Hematopoietic multipotent progenitor cell treated with erythropoietin and hydrocortisone succinate and interleukin-3 and kit ligand, for 15 days (in vitro differentiated cells): ENCODE data around the gene CCDC137.

ENCODE experiments used
- DNase-seq: peaks from one replicate; pipeline ENCODE4 v3.0.0-alpha.2; 2015; ENCODE audit warnings: low spot score

The CCDC137 gene

DNA sequence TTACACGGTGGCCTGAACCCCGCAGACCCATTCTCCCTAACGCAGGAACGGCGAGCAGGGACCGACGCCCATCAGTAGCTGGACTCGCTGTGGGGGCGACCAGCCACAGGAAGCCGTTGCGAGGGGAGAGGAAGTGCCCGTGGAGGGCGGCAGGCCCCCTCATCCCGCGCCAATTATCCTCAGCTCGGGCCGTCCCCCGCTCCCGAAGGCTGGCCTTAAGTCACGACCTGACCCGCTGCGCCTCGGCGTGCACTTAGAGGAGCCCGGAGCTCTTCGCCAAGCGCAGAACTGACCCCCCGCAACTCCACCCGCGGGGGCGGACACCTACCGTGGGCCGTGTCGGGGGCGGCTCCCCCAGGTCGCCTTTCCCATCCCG lies 16.7 kb downstream of the CCDC137 start:
- DNase-seq, result no peak

DNA sequence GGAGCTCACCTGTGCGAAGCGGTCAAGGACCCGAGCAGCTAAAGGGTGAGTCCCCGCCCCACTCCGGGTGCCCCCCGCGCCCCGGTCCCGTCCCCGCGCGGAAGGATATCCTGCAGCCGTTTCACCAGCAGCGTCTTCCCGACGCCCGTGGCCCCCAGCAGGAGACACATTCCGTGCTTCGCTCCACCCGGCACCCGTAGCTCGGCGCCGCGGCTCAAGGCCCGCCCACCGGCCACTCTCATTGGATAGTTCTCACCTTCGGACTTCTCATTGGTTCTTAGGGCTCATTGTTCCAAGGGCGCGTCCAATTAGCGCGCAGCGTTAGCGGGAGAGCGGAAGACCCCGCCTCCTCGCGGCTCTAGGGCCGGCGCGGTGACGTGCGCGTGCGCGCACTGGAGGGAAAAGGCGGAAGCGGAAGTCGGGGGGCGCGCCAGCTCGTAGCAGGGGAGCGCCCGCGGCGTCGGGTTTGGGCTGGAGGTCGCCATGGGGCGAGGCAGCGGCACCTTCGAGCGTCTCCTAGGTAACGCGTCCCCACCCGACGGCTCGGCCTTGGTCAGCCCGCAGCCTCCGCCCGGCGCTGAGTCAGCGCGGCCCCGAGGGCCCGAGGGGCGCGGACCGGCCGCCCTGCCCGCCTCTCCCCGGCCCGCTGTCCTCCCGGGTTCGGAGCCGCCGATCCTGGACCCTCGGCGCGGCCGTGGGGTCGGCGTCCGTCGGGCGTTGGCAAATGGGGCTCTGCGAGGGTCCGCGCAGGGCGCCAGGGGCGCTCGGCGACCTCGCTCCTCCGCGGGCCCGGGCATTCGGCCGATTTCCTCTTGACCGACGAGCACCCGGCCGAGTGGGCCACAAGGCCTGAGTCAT lies 17.3 kb downstream of the CCDC137 start, which contains the start of the genes ARL16 and HGS:
ARL16 (minus strand) TSS at position 214 of the 858 bp plus-strand sequence; CDS start at position 170, 44 bp downstream.
HGS (plus strand) TSS at position 428 of the 858 bp plus-strand sequence; CDS start at position 484, 56 bp downstream.
- DNase-seq, result peak; percentile 99

DNA sequence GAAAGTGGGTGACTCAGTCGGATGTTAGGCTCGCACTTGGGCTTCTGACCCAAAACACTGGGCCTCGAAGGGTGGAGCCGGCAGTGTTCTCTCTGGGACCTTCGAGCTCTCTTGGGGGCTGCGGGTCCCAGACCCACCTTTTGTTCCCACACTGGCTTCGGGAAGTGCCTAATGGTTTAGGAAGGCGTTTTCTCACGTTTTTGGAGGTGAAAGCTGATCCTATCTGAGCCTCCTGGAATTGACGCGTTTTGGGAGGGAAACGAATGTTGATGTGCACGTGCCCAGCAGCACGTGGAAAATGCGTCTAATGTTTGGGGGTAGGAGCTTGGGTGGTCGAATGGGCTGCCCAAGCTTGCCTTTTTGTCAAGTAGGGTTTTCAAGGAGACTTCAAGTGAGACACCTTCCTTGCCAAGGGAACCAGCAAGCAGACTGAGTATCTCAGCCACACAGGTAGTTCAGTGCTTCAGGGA lies 17.9 kb downstream of the CCDC137 start:
- peak; percentile 51 for DNase-seq

DNA sequence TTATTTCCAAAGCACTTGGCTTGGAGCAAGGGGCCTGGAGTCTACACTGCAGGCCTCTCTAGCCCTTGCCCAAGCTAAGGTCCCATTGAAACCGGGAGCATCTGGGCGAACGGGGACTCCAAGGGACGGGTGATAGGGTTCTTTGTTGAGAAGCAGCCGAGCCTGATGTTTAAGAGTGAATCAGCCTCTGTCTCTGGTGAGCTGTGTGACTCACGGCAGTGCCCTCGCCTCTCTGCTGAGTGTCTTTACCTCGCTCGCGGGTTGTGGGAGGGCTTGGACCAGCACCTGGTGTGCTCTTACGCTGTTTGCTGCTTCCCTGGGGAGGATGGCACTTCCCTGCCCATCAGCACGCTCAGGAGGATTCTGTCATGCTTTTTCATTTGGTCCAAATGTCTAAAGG lies 18.6 kb downstream of the CCDC137 start:
- no peak for DNase-seq

DNA sequence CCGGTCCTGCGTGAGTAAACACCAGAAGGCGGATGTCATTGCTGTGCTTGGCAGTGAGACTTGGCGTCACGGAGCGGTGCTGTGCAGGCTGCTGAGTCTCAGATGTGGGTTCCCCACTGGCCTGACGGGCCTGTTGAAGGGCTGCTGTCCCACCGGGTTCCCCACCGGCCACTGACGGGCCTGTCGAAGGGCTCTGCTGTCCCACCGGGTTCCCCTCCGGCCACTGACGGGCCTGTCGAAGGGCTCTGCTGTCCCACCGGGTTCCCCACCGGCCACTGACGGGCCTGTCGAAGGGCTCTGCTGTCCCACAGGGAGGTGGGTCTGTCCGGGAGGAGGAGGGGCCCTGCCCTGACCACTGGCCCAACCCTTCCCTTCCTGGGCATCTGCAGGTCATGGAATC lies 20.1 kb downstream of the CCDC137 start:
- DNase-seq, result no peak

DNA sequence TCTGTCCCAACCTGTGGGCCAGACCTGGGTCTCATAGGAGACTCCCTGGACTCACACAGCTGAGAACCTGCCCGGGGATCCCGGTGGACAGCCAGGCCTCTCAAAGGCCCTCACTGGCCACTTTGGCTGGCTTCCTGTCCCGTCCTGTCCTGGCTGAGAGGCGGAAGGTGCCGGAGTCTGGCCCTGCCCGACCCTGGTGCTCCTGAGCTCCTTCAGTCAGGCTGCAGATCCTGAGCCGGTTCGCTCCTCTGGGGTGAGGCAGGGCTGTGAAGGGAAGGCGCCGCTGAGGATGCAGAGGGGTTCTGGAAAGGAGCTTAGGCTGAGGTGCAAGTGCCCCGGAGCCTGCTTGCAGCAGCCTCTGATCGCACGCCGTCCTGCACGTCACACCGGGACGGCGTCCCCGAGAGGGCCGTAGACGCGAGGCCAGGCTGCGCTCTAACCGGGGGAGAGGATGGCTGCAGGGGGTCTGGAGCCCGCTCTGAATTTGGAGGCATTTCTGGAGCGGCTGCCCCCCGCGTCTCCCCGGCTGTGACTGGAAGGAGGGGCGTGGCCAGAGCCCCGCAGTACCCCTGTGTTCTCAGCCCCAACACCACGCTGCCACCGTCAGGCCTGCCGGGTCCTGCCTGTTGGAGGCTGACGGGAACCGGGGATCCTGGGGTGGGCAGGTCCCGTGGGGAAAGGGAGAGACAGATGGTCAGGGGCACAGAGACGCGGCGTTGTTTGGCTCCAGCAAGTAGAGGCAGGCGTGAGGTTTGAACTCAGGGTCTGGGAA lies 21.4 kb downstream of the CCDC137 start:
- DNase-seq, result no peak

DNA sequence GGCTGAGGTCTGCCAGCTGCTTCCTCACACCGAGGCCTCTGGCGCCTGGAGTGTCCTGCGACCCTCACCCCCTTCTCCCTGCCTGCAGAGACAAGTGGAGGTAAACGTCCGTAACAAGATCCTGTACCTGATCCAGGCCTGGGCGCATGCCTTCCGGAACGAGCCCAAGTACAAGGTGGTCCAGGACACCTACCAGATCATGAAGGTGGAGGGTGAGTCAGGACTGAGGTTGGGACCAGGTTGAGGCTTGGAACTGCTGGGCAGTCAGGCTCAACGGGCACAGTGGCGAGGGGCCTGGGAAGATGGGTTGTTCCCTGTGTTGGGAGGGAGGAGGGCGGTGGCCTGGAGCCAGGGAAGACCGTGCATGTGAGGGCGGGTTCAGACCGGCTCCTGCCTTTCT lies 22.1 kb downstream of the CCDC137 start:
- DNase-seq, result no peak

DNA sequence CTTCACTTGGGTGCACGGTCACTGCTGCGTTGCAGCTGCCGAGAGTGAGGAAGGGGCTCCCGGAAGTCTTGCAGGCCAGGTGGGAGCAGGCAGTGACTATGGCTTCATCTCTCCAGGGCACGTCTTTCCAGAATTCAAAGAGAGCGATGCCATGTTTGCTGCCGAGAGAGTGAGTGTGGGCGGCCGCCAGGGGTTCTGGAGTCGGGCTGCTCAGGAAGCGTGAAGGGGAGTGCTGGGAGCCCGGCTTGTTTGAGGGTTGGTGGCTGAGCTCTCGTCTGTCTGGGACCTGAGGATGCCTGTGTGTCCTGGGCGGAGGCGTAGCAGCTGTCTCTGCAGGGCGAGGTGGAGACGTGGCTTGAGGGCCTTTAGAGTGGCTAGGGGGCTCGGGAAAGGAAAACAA lies 23.5 kb downstream of the CCDC137 start:
- DNase-seq, result no peak

DNA sequence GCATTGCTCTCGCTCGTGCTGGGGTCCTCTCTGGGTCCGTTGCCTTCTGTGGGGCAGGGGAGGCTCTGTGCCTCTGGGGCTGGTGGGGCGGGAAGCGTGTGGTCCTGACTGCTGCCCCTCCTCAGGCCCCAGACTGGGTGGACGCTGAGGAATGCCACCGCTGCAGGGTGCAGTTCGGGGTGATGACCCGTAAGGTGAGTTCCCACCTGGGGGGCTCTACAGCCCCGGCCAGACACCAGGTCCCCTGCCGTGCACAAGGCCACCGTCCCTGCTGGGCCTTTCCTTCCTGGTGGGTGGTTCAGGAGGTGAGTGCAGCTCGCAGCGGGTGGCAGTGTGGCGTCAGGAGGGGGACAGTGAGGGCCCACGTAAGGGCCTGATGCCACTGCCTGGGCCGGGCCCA lies 24.0 kb downstream of the CCDC137 start:
- DNase-seq, result no peak

DNA sequence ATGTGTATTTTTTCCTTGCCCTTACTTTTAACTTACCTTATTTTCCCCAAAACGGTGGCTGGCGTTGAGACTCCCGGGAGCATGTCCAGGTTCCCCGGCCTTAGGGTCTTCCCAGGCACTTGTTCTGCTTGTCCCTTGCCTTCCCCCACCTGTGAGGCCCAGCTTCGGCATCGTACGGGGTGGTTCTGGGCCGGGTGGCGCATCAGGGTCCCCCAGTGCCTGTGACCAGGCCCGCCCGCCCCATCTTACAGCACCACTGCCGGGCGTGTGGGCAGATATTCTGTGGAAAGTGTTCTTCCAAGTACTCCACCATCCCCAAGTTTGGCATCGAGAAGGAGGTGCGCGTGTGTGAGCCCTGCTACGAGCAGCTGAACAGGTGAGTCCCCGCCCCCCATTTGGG lies 24.7 kb downstream of the CCDC137 start:
- no peak for DNase-seq

DNA sequence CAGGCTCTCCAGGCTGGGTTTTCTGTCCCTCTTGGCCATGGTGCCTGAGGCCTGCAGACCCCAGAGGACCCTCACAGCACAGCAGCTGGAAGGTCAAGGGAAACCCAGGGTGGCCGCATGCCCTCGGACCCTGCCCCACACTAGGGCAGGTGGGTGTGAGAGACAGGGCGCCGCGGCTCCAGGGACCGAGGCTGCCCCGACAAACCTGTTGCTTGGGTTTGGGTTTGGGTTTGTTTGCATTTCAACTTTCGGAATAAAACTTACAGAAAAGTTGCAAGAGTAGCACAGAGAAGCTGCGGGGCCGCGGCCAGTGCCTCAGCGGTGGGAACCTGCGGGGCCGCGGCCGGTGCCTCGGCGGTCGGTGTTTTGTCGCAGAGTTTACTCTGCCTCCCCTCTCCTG lies 25.1 kb downstream of the CCDC137 start:
- no peak for DNase-seq

DNA sequence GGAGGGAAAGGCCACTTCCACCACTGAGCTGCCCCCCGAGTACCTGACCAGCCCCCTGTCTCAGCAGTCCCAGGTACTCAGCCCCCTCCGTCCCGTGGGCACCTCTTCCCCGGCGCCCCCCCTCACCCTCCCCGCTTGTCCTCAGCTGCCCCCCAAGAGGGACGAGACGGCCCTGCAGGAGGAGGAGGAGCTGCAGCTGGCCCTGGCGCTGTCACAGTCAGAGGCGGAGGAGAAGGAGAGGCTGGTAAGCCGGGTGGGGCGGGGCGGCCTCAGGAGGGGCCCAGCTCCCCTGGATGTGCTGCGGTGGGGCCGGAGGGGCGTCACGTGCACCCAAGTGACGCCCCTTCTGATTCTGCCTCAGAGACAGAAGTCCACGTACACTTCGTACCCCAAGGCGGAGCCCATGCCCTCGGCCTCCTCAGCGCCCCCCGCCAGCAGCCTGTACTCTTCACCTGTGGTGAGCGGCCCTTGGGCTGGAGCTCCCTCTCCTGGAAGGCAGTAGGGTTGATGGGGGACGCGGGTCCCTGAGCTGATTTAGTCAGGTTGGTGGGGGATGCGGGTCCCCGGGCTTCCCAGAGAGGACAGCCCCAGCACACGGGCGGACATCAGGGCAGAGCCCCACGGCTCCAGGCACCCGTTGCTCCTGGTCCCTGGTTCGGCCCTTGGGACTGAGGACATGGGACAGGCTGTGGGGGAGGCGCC lies 27.1 kb downstream of the CCDC137 start:
- DNase-seq, result no peak

DNA sequence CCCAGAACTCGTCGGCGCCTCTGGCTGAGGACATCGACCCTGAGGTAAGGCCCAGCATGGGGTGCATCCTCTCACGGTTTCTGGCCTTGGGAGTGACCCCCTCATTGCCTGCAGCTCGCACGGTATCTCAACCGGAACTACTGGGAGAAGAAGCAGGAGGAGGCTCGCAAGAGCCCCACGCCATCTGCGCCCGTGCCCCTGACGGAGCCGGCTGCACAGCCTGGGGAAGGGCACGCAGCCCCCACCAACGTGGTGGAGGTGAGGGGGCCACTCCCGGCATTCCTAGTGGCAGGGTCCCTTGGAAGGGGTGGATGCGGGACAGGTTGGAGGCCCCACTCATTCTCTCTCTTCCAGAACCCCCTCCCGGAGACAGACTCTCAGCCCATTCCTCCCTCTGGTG lies 28.3 kb downstream of the CCDC137 start:
- no peak for DNase-seq

DNA sequence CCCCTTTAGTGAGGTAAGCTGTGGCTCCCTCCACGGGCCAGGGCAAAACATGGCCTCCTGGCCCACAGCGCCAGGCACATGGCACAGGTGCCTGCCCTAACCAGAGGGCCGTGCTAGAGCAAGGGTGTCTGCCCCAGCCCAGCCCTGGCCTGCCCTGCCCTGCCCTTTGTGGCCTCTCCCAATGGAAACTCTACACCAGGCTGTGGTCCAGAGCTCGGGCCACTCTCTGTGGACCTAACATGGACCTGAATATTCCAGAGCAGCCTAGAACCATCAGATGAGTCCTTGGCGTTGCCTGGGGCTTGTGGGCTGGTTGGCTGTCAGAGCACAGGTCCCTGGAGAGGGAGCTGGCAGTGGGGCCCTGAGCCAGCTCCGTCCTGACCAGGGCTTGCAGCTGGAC lies 28.7 kb downstream of the CCDC137 start:
- no peak for DNase-seq

DNA sequence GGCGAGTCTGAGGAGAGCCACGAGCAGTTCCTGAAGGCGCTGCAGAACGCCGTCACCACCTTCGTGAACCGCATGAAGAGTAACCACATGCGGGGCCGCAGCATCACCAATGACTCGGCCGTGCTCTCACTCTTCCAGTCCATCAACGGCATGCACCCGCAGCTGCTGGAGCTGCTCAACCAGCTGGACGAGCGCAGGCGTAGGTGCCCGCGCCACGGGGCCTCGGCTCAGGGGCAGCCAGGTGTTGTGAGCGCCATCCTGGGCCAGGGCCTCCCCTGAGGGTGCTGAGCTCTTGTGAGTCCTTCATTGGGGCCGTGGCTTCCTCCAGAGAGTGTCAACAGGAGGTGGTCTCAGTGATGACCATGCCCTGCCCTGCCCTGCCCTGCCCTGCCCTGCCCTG lies 29.3 kb downstream of the CCDC137 start:
- no peak for DNase-seq

DNA sequence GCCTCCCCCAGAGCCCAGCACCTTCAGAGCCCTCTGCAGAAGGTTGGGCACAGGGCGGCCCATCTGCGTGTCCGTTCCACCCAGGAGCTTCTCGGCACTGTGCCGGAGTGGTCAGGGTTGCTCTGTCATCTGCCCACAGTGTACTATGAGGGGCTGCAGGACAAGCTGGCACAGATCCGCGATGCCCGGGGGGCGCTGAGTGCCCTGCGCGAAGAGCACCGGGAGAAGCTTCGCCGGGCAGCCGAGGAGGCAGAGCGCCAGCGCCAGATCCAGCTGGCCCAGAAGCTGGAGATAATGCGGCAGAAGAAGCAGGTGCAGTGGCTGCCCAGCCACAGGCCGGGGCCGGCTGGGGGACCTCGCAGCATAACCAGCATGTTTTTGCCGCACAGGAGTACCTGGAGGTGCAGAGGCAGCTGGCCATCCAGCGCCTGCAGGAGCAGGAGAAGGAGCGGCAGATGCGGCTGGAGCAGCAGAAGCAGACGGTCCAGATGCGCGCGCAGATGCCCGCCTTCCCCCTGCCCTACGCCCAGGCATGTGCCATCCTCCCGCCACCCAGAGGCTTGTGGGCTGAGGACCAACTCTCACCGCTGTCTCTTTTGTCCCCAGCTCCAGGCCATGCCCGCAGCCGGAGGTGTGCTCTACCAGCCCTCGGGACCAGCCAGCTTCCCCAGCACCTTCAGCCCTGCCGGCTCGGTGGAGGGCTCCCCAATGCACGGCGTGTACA lies 29.8 kb downstream of the CCDC137 start:
- no peak for DNase-seq

DNA sequence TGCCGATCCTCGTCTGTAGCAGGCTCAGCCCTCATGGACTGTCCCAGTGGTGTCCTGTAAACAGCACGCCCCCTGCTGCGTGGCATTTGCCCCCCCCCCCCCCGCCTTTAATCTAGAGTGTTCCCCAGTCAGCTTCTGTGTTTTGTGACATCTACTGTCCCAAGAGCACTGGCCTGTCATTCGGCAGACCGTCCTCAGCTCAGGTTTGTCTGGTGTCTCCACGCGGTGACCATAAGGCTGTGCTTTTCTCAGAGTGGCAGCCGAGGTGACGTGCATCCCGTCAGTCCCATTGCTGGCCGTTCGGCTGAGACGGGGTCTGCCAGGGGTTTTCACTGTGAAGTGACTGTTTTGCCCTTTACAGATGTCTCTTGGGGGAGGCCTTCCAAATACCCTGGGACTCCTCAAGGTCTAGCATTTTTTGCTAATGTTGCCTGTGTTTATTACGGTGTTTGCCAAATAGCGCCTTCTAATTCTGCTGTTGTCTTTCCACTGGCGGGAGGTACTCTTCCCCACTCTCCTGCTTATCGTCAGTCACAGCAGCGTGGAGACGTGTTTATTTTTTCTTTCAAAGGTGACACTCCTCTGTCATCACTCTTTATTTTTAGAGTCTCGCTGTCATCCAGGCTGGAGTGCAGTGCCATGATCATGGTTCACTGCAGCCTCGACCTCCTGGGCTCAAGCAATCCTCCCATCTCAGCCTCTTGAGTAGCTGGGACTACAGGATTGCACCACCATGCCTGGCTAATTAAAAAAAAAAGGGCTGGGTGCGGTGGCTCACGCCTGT lies 30.9 kb downstream of the CCDC137 start:
- no peak for DNase-seq

DNA sequence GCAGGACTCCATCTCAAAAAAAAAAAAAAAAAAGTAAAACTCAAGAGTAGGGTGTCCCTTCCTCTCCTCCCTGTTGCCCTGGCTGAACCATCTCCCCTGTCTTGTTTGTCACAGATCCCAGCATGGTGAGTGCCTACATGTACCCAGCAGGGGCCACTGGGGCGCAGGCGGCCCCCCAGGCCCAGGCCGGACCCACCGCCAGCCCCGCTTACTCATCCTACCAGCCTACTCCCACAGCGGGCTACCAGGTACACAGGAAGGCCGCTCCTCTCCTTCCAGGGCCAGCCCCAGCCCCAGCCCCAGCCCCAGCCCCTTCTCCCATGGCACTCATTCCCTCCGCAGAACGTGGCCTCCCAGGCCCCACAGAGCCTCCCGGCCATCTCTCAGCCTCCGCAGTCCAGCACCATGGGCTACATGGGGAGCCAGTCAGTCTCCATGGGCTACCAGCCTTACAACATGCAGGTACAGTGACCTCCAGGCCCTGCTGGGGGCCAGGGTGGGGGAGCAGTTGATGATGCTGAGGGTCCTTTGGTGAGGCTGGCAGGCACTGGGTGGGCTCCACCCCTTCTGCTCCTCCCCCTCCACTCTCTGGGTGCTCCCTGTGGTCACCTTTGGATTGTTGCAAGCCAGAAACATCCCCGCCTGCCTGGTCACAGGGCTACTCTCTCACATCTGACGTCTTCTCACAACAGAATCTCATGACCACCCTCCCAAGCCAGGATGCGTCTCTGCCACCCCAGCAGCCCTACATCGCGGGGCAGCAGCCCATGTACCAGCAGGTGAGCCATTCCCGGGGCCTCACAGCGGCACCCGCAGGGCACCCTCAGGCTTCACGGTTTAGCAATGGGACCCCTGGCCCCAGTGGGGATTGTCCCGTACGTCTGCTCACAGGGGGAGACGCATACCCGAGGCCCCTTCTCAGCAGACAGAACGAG lies 34.1 kb downstream of the CCDC137 start:
- DNase-seq, result no peak

DNA sequence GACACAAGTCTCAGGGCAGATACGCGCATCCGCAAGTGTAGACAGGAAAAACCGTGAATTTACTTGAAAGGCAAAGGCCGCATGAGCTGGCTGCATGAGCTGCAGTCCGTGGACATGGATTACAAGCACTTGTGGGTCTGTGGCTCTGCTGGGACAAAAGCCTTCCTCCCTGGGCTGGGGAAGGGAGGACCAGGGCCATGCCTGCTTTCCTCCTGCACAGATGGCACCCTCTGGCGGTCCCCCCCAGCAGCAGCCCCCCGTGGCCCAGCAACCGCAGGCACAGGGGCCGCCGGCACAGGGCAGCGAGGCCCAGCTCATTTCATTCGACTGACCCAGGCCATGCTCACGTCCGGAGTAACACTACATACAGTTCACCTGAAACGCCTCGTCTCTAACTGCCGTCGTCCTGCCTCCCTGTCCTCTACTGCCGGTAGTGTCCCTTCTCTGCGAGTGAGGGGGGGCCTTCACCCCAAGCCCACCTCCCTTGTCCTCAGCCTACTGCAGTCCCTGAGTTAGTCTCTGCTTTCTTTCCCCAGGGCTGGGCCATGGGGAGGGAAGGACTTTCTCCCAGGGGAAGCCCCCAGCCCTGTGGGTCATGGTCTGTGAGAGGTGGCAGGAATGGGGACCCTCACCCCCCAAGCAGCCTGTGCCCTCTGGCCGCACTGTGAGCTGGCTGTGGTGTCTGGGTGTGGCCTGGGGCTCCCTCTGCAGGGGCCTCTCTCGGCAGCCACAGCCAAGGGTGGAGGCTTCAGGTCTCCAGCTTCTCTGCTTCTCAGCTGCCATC lies 34.9 kb downstream of the CCDC137 start:
- peak; percentile 21 for DNase-seq
